ENCODE measurements around the gene DGCR8.

The DGCR8 gene

GRCh38 chr22:20128619-20128901 is 48.5 kb downstream of the DGCR8 start:
- no peak for DNase-seq

DNA sequence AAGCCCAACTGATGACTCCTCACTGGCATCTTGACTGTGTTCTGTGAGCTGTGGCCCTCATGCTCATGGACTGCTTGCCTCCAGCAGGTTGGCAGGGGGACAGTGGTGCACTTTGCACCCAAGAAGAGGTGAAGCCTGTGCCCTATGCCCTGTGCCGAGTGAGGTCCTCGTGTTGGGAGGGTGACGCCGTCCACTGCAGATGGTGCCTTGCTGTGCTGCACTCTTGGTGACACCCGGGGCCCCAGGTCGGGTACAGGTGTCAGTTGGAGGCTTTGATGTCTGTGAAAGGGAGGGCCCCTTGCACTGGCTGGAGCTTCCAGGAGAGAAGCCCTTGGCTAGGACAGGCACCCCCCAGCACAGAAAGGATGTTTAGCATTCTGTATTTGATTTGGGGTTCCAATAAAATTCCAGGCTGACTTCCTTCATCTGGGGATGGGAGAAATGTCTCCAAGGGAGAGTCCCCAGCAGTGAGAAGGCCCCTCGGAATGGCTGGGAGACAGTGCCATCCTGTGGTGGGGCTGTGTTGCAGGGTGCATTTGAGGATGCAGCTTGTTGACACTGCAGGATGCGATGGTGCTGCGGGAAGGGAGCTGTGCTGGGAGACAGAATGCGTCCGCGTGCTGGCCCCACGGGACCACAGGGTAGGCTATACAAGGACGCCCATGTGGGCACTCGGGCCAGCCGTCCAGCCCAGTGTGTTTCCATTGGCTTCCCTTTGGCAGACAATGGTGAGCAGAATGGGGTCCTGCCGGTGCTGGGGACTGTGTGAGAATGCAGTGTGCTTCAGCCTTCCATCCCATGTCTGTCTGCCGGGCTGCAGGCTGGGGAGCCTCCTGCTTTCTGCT is 49.1 kb downstream of the DGCR8 start:
- peak in 1 of 2 experiments; percentile 15 for DNase-seq

GRCh38 chr22:20129747-20130014 is 49.6 kb downstream of the DGCR8 start:
- no peak for DNase-seq

DNA sequence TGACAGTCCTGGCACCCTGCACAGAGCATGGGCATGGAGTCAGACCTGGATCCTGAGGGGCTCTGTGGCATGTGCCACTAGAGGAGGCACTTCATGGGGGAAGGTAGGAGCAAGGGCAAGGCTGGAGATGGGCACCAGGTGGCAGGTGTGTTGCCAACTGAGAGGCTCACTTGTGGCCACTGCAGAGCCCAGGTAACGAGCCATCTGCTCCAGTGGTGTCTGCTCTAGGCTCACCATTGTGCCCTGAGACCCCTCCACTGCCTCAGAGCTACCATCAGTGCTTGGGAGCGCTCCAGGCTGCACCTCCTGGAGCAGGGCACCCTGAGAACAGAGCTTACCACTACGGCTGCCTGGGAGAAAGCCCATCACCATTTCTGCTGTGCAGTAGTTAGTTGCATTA is 50.3 kb downstream of the DGCR8 start:
- DNase-seq, result no peak

- peak in 1 of 2 experiments; percentile 37 for DNase-seq
These were observed 50.9 kb downstream of the DGCR8 start for GRCh38 chr22:20130731-20131596.

DNA sequence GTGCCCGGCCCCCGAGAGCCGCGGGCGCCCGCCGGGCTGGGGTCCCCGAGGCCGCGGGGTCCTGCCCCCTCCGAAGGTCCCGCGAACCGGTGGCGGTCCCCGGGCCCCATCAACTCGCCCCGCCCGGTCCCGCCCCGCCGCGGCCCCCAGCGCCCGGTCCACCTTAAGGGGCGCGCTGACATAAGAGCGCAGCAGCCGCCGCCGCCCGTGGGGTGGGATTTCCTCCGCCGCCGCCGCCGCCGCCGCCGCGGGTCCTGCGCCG is 51.5 kb downstream of the DGCR8 start, which contains the start of gene ZDHHC8:
Gene ZDHHC8 (plus strand): TSS at position 208 of the 262 bp plus-strand sequence. CDS start 144 bp downstream, outside the sequence.
- DNase-seq, result no peak

DNA sequence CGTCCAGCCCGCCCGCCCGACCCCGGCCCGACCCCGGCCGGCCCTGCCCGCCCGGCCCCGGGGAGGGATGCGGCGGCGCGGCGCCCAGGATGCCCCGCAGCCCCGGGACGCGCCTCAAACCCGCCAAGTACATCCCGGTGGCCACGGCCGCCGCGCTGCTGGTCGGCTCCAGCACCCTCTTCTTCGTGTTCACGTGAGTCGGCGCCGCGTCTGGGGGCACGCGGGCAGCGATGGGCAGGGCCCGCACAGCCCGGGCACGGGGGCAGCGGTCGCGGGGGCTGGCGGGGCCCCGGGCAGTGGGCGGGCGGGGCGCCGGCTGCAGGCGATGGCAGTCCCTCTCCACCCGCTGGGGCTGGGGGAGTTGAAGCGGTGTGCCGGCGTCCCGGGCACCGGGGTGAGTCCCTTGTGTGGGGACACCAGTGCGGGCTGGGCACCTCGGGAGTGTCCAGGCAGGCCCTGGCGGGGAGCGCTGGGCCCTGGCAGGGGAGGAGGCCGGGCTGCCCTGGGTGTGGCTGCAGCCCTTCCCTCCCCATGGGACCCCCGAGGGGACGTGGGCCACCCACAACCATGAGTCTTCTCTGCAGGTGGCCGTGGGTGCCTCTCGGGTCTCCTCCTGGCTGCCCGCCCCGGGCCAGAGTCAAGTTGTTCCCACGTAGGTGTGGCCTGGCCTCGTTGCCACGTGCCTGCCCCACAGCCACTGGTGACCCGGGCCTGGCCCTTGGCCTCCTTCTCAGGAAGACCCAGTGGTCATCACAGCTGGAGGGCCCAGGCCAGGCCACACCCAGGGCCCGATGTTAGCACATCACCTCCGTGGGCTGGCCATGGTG is 52.0 kb downstream of the DGCR8 start:
- no peak for DNase-seq

GRCh38 chr22:20132686-20133246 is 52.7 kb downstream of the DGCR8 start:
- DNase-seq, result no peak

- no peak for DNase-seq
These were observed 54.0 kb downstream of the DGCR8 start for GRCh38 chr22:20133930-20134549.

GRCh38 chr22:20135265-20135664 is 55.2 kb downstream of the DGCR8 start:
- DNase-seq, result no peak

DNA sequence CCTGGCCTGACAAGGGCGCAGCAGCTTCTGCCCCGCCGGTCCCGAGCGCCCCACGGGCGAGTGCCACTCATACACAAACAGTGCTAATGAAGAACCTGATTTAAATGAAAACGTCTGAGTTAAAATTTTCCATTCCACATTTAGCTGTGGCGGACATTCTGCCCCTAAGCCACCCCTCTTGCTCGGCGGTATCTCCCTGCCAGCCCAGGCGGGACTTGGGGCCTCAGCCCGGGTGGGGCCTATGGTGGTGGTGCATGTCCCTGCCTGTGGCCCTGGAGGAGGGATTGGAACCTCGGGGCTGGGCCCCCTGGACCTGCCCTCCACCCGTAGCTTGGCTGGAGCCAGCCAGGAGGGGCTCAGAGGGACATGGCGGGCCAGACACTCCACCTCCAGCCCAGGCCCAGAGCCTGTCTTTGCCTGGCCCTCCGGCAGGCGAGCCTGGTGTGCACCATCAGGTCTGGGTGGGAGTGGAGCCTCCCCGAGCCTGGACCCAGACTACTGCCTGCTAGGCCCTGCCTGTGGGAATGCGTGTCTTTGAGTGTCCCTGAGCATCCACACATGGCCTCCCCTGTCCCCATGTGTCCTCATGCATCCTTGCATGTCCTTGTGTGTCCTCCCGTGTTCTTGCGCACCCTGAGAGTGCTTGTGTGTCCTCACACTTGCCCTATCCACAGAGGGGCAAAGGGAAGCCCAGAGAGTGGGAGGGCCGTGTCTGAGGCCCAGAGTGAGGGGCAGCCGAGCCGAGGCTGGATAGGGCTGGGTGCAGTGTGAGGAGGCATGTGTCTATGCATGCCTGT is 56.0 kb downstream of the DGCR8 start:
- no peak for DNase-seq

DNA sequence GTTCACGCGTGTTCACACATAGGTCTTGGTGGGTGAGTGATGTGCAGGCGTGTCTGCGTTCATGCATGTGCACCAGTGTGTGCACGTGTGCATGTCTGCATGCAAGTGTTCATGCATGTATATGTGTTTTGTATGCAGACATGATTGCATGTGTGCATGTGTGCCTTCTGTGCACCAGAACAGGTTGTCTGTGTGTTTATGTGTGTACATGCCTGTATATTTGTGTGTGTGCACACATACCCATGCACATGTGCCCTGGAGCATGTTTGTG is 56.5 kb downstream of the DGCR8 start:
- DNase-seq, result no peak

DNA sequence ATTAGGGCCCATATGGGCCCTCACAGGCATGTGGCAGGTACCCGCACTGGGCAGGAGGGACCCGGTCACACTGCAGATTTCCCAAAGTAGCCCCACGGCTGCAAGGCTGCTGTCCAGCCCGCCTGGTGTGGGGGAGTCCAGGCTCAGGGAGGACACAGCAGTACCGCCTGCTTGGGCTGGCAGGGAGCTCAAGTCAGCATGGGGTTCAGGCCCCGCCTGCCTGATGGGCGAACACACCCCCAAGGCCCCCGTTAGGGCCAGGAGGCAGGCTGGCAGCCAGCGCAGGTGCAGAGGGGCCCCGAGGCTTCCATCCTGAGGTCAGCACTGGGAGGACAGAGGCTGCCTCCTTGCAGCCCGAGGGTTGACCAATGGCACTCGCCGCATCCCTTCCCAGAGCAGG is 57.1 kb downstream of the DGCR8 start:
- no peak for DNase-seq

- DNase-seq, result no peak
These were observed 57.8 kb downstream of the DGCR8 start for GRCh38 chr22:20137671-20138416.

- DNase-seq, result no peak
These were observed 58.3 kb downstream of the DGCR8 start for GRCh38 chr22:20138417-20138738.

DNA sequence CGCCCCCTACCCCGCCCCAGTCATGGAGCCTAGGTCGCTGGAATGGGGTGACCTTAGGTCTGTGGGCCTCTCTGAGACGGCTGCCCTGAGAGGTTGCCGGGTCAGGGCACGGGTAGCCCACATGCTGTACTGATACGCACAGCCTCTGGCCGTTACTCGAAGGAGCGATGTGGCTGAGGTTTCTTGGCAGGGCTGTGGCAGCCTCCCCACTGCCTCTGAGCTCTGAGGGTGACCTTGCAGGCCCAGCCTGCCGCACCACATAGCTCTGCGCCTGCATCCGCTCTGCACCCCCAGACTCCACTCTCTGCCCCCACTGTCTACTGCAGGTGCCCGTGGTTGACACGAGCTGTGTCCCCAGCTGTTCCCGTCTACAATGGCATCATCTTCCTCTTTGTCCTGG is 58.8 kb downstream of the DGCR8 start:
- DNase-seq, result no peak

DNA sequence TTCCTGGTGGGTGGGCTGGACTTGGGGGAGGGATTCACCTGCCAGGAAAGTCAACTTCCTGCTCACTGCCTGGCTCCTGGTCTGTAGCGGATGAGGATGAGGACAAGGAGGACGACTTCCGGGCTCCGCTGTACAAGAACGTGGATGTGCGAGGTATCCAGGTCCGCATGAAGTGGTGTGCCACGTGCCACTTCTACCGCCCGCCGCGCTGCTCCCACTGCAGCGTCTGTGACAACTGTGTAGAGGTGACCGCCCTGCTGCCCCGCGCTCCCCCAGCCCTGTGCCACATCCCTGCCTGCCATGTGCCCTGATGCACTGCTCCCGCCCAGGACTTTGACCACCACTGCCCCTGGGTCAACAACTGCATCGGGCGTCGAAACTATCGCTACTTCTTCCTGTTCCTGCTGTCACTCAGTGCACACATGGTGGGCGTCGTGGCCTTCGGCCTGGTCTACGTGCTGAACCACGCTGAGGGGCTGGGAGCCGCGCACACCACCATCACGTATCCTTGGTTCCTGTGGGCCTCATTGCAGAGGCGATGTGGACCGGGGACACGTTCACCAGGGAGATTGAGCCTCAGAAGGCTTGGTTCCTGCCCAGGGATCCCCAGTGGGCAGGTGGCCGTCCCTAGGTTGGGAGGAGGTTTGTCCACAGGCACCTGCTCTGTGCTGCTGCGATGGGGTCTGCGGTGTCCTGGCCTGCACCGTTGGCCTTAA is 59.5 kb downstream of the DGCR8 start:
- DNase-seq, result no peak

- DNase-seq, result no peak
These were observed 60.0 kb downstream of the DGCR8 start for GRCh38 chr22:20140107-20140445.

DNA sequence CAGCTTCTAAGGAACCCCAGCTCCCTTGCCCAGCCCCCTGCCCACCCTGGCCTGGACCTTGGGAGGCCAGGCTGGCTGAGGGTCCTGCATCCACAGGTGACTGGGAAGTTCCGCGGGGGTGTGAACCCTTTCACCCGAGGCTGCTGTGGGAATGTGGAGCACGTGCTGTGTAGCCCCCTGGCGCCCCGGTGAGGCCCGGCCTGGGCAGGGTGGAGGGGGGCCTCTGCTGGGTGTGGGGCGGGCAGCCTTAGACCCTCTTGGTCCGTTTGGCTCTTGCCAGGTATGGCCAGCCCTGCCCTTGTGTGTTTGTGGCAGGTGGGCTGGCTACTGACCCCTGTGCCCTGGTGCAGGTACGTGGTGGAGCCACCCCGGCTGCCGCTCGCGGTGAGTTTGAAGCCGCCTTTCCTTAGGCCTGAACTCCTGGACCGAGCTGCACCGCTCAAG is 60.5 kb downstream of the DGCR8 start:
- no peak for DNase-seq

DNA sequence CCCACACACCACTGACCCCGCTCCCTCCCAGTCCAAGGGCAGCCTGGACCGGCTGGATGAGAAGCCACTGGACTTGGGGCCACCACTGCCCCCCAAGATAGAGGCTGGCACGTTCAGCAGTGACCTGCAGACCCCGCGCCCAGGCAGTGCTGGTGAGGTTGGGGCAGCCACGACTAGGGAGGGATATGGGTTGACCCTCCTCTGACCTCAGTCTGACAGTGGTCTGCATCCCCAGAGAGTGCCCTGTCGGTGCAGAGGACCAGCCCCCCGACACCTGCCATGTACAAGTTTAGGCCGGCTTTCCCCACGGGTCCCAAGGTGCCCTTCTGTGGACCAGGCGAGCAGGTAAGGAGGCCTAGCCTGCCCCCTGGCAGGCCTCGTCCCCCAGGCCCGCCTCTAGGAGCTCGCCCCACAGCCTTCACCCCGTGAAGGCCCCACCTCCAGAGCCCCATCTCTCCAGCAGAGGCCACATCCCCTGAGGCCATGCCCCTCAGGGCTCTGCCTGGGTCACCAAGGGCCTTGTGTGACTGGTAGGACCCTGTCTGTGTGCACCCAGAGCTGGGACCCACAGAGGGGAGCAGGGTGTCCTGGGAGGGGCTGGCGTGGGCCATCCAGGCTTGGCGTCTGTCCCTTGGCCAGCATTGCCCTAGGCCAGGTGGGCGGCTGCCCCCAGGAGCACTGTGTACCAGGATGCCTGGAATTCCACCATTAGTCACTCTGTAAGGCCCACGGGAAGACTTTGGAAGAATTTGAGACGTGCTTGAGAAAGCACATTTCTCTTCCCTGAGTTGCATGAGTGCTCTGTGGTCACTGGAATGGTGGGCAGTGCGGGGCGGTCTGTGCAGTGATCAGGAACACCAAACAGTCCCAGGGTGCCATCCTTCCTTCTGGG is 61.4 kb downstream of the DGCR8 start:
- DNase-seq, result no peak

Measured in NCI-H1930 (cell line).